B cell (primary cell): ENCODE data around the gene ADARB2. TPM values are rescaled to one million over a fixed set of nuclear protein-coding genes. Genes with fewer than 3 reads are reported as not detected.

Source experiments
- ATAC-seq: fragments of 200-7000 bp; cut with Tn5 transposase; one replicate; pipeline ENCODE4 v1.10.0; 2021; ENCODE audit warnings: low read depth, mild to moderate bottlenecking, moderate number of reproducible peaks, moderate library complexity
- CTCF ChIA-PET: fragments of 350-600 bp; sonication (Branson Sonifier 250); formaldehyde crosslinking; loops from one replicate; lab custom pipeline; 2021; ENCODE audit warnings: antibody characterized with exemption, inconsistent platforms; lab: Charles Lee
- POLR2A ChIA-PET: fragments of 350-600 bp; sonication (Branson Sonifier 250); formaldehyde crosslinking; loops from one replicate; lab custom pipeline; 2021; ENCODE audit warnings: antibody characterized with exemption; lab: Charles Lee
- DNase-seq: peaks from one replicate; pipeline ENCODE4 v3.0.0; 2013
- H2AFZ ChIP-seq: 2 replicates; pipeline ENCODE4 v1.6.1; 2012; ENCODE audit warnings: mild to moderate bottlenecking, low read depth, low read length; ENCODE audit not compliant: insufficient read depth, poor library complexity, severe bottlenecking
- H3K27ac ChIP-seq, 2 donors: 1 replicate in 1 of 2; 2 replicates in 1 of 2; pipeline ENCODE4 v1.5.1; 2012 to 2013; ENCODE audit warnings: low read length in 2 of 2, mild to moderate bottlenecking in 2 of 2, moderate library complexity in 1 of 2
- H3K27me3 ChIP-seq, 4 experiments: fragments of 200-600 bp in 1 of 4; sonication (generic) in 1 of 4; replicated peaks in 1 of 4; 1 replicate in 2 of 4; 2 replicates in 2 of 4; pipeline versions ENCODE4 v1.6.1 to v1.7.0; 2013 to 2016; ENCODE audit warnings: low read length in 3 of 4, mild to moderate bottlenecking in 2 of 4, mixed read lengths in 1 of 4, moderate library complexity in 1 of 4; ENCODE audit not compliant: insufficient read depth in 4 of 4, control insufficient read depth in 3 of 4; ENCODE audit errors: control extremely low read depth in 1 of 4
- H3K36me3 ChIP-seq, 2 experiments: replicated peaks in 1 of 2; 1 replicate in 1 of 2; 2 replicates in 1 of 2; pipeline versions ENCODE4 v1.6.1 to v1.7.1; 2013; ENCODE audit warnings: low read length in 1 of 2; ENCODE audit not compliant: insufficient read depth in 2 of 2, control insufficient read depth in 1 of 2; ENCODE audit errors: control extremely low read depth in 1 of 2, extremely low read depth in 1 of 2
- H3K4me1 ChIP-seq, 2 donors: fragments of 200-600 bp in 1 of 2; sonication (generic) in 1 of 2; 1 replicate in 1 of 2; 2 replicates in 1 of 2; pipeline versions ENCODE4 v1.5.1 to v1.6.1; 2013 to 2017; ENCODE audit warnings: low read length in 2 of 2; ENCODE audit not compliant: control insufficient read depth in 2 of 2, insufficient read depth in 2 of 2
- H3K4me2 ChIP-seq: replicated peaks from 2 replicates; pipeline ENCODE3; 2012; ENCODE audit warnings: mild to moderate bottlenecking, low read depth, low read length; ENCODE audit not compliant: poor library complexity, severe bottlenecking
- H3K4me3 ChIP-seq, 5 experiments: fragments of 200-600 bp in 1 of 5; sonication (generic) in 1 of 5; 1 replicate in 3 of 5; 2 replicates in 2 of 5; pipeline versions ENCODE4 v1.5.1 to v1.7.0; 2011 to 2016; ENCODE audit warnings: low read length in 4 of 5, mild to moderate bottlenecking in 4 of 5, low read depth in 2 of 5, control low read depth in 1 of 5, moderate library complexity in 1 of 5; ENCODE audit not compliant: insufficient read depth in 1 of 5; ENCODE audit errors: control extremely low read depth in 1 of 5, extremely low read depth in 1 of 5
- H3K79me2 ChIP-seq: fragments of 200-600 bp; sonication (generic); one replicate; pipeline ENCODE4 v1.6.0; 2016; ENCODE audit warnings: low read length; ENCODE audit not compliant: control insufficient read depth, insufficient read depth
- H3K9ac ChIP-seq: fragments of 200-600 bp; sonication (generic); 2 replicates; pipeline ENCODE4 v1.6.1; 2017; ENCODE audit warnings: mild to moderate bottlenecking, low read length, moderate library complexity
- H3K9me3 ChIP-seq, 3 donors: one replicate each; pipeline versions ENCODE4 v1.6.1 to v1.7.1; 2013; ENCODE audit warnings: low read length in 2 of 3; ENCODE audit not compliant: control insufficient read depth in 2 of 3, insufficient read depth in 1 of 3; ENCODE audit errors: control extremely low read depth in 1 of 3
- H4K20me1 ChIP-seq: 2 replicates; pipeline ENCODE4 v1.6.0; 2012; ENCODE audit warnings: mild to moderate bottlenecking, low read length; ENCODE audit not compliant: insufficient read depth, control insufficient read depth, poor library complexity, severe bottlenecking
- H3K27ac Mint-ChIP-seq: one replicate; pipeline ENCODE4 v1.8.0; 2021; ENCODE audit warnings: mixed read lengths
- H3K27me3 Mint-ChIP-seq: one replicate; pipeline ENCODE4 v1.8.0; 2021; ENCODE audit warnings: mixed read lengths
- H3K4me1 Mint-ChIP-seq: one replicate; pipeline ENCODE4 v1.8.0; 2021; ENCODE audit warnings: mixed read lengths
- H3K4me3 Mint-ChIP-seq: one replicate; pipeline ENCODE4 v1.8.0; 2021; ENCODE audit warnings: mixed read lengths
- H3K9me3 Mint-ChIP-seq: one replicate; pipeline ENCODE4 v1.8.0; 2022; ENCODE audit warnings: mixed read lengths; ENCODE audit not compliant: insufficient read depth
- CTCF ChIP-seq: fragments of 200-600 bp; IDR thresholded peaks from one replicate; pipeline ENCODE4 v1.8.0; 2022; ENCODE audit warnings: antibody characterized with exemption, mild to moderate bottlenecking
- EZH2 ChIP-seq: IDR thresholded peaks from 2 replicates; pipeline ENCODE4 v1.6.1; 2012; ENCODE audit warnings: borderline replicate concordance, low read depth, mild to moderate bottlenecking, moderate library complexity, low read length; ENCODE audit not compliant: insufficient read depth, poor library complexity, severe bottlenecking
- WGBS: methylation state at CpG from one replicate; pipeline ENCODE4 v1.1.5; 2013; ENCODE audit warnings: missing lambda C conversion rate; ENCODE audit not compliant: insufficient coverage; 5-methylcytosine and 5-hydroxymethylcytosine counted together
- intact Hi-C: fragments of 100-400 bp; cut with micrococcal nuclease; formaldehyde crosslinking; loops from one replicate; pipeline ENCODE4 v1.10.0; 2022
- polyA plus RNA-seq: library from polyadenylated mRNA; depleted of rRNA; stranded (reverse); fragments of >200 nt; gene quantifications from 2 replicates; pipeline ENCODE4 v1.2.3, GENCODE V29; 2012
- total RNA-seq, 2 donors: library from RNA; stranded (reverse); fragments of 120-200 nt in 1 of 2; gene quantifications; 1 replicate in 1 of 2; 2 replicates in 1 of 2; pipeline versions ENCODE4 v1.2.3 to v1.2.4, GENCODE V29; 2013 to 2022

Gene ADARB2
- total and polyA plus RNA-seq, 2 donors (not counting 1 experiment from before 2014, with no cell fraction given), result 0.13 to 0.96 TPM

DNA sequence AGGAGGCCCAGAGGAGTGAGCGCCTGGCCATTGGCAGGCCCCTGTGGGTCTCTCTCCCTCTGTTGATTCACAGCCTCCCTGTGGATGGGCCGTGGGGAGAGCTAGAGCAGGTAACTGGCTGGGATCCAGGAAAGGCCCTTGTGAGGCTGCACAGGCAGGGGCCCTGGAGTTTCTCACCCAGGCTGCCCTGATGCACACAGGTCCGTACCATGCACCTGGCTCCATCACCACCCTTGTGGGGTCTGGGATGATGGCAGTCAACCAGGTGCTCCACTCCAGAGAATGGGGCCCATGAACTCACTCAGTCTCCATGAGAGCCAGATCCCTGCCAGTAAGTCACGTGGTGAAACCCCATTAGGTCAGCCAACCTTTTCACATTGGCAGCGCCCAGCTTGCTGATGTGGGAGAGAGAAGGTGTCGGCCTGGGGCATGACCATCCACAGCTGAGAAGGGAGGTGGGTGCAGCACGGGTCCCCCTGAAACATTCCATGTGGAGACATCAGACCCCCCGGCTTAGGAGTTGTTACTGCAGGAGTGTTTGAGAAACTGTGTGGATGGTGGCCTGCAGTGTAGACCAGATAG lies 320.8 kb downstream of the ADARB2 start:
- Histone ChIP-seq H3K4me2 (no peak overlapping the region), H3K4me3 (no peak overlapping the region), H3K36me3 (no peaks in the 10 kb centered on the region), H4K20me1 (no peaks in the 10 kb centered on the region), H3K4me1 (peaks cover 41 to 44% of the 10 kb centered on the region in 2 donors), H3K27ac (no peak overlapping the region), H3K79me2 (no peaks in the 10 kb centered on the region), H3K27me3 (peaks cover 0 to 26% (median 3%) of the 10 kb centered on the region in 4 experiments), H3K9ac (no peak overlapping the region), H2AFZ (no peak overlapping the region), H3K9me3 (peaks cover 0 to 14% (median 1%) of the 10 kb centered on the region in 3 donors)
- Mint-ChIP-seq H3K9me3 (no peaks in the 10 kb centered on the region), H3K4me3 (no peak overlapping the region), H3K27me3 (peaks cover 17% of the 10 kb centered on the region), H3K27ac (no peak overlapping the region), H3K4me1 (peaks cover 41% of the 10 kb centered on the region)
- intact Hi-C loops, result no loop called here
- no peak for TF ChIP-seq EZH2
- TF ChIP-seq CTCF, result no peak
- WGBS, result 93% methylated on average over 8 of the region's 8 CpGs
- no peak for DNase-seq
- POLR2A ChIA-PET, result no interaction called here
- ATAC-seq, result no peak
- CTCF ChIA-PET, result no interaction called here

GRCh38 chr10:1414893-1415292 lies 322.4 kb downstream of the ADARB2 start:
- POLR2A ChIA-PET, result no interaction called here

More at GRCh38 chr10:1414893-1415292, 322.4 kb downstream of the ADARB2 start:
- CTCF ChIA-PET, result no interaction called here
- no peak overlapping the region for H3K27ac ChIP-seq
- Mint-ChIP-seq H3K27ac (no peak overlapping the region), H3K9me3 (no peaks in the 10 kb centered on the region), H3K4me3 (no peak overlapping the region), H3K27me3 (peaks cover 23% of the 10 kb centered on the region), H3K4me1 (peaks cover 25% of the 10 kb centered on the region)
- no peak overlapping the region for H3K4me2 ChIP-seq
- no peak overlapping the region for H3K9ac ChIP-seq
- H2AFZ ChIP-seq, result no peak overlapping the region
- no peak overlapping the region for H3K4me3 ChIP-seq
- H3K9me3 ChIP-seq, result peaks cover 0 to 18% (median 1%) of the 10 kb centered on the region in 3 donors
- H3K27me3 ChIP-seq, result peaks cover 0 to 35% (median 3%) of the 10 kb centered on the region in 4 experiments
- H3K36me3 ChIP-seq, result no peaks in the 10 kb centered on the region
- ATAC-seq, result no peak
- H3K79me2 ChIP-seq, result no peaks in the 10 kb centered on the region
- DNase-seq, result no peak
- TF ChIP-seq EZH2 (no peak), CTCF (no peak)
- intact Hi-C loops, result no loop called here
- peaks cover 25 to 28% of the 10 kb centered on the region in 2 donors for H3K4me1 ChIP-seq
- H4K20me1 ChIP-seq, result no peaks in the 10 kb centered on the region
